ENCODE data around the gene CDH13.

The CDH13 gene

GRCh38 chr16:82626791-82627261 lies at the start of gene CDH13:
CDH13 (plus strand) TSS chr16:82626969.
- no peak for DNase-seq

- no peak for DNase-seq
These were observed 46.4 kb upstream of the CDH13 start for GRCh38 chr16:82580298-82580890.

DNA sequence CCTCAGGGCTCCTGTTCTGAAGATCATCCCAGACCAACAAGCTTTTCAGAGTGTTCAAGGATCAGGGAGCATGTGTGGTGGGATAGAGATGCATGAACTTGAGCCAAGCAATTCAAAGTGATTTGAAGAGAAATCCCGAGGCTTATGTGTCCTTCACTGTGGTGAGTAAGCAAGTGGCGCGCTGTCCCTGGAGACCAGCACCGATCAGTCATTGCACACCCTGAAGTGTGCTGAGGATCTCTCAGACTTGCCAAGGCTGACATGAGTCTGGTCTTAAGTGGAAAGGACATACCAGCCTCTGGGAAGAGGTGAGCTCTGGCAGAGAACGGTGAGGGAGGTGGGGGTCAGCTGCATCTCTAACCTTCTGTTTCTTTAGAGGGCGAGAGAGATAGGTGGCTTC lies 43.8 kb upstream of the CDH13 start:
- no peak for DNase-seq

DNA sequence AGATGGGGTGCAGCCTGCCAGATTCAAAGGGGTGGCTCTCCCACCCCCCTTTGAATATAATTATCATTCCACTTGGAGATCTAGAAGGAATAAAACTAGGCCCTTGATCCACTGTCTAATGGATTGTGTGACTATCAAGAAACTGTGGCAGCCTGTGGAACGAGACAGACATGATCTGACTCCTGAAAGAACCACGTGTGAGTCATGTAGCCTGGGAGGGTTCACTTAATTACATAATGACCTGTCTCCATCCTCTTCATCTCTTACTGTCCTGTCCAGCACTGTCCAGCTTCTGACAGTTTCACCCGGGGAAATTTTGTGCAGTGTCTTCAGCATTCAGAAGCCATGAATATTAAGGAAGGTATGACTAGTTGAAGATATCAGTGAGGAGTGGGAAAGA lies 43.3 kb upstream of the CDH13 start:
- no peak for DNase-seq

GRCh38 chr16:82584553-82585152 lies 42.1 kb upstream of the CDH13 start:
- no peak for DNase-seq

DNA sequence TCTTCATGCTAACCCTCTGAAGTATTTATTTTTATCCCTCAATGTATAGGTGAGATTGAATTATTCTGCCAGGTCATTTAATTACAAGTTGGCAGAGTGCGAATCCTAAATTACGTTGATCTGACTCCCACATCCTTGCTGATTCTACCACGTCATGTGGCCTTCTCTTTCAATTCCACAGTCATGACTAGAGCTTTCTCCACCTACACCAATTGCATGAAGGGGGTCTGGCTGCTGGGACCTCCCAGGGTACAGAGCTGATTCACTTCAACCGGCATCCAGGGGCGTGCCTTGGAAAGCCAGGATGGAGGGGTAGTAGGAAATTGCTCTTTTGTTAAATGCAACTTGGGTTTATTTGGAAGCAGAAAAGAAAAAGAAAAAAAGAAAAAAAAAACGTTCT lies 41.1 kb upstream of the CDH13 start:
- no peak for DNase-seq

DNA sequence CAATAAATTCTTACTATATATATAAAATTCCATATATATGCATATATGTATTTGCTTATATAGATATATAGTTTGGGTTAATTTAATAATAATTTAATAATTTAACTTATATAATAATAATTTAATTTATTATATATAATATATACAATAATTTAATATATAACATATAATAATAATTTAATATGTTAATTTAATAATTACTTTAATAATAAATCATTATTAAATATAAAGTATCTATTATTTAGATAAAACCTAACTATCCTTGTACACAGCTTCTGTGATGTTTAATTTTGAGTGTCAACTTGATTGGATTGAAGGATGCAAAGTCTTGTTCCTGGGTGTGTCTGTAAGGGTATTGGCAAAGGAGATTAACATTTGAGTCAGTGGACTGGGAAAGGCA lies 40.6 kb upstream of the CDH13 start:
- no peak for DNase-seq

GRCh38 chr16:82587289-82587688 lies 39.5 kb upstream of the CDH13 start:
- DNase-seq, result no peak

GRCh38 chr16:82589407-82589806 lies 37.4 kb upstream of the CDH13 start:
- DNase-seq, result no peak

GRCh38 chr16:82594114-82594513 lies 32.7 kb upstream of the CDH13 start:
- no peak for DNase-seq

DNA sequence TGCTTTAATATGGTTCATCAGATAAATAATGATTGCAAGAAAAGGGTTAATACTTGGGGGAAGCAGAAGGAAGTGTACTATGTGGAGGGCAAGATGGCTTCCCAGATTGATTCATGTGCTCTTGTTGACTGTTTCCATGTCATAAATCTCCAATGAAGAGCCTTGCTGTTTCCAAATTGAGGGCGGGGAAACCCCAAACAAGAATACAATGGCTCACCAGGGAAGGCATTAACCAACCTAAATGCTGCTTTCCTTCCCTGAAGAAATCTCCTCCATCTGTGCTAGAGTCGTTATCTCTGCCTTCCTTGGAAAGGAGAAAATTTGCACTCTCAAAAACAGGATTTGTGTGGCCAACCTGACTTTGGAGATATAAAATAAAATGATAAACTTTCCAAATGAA lies 28.0 kb upstream of the CDH13 start:
- no peak for DNase-seq

DNA sequence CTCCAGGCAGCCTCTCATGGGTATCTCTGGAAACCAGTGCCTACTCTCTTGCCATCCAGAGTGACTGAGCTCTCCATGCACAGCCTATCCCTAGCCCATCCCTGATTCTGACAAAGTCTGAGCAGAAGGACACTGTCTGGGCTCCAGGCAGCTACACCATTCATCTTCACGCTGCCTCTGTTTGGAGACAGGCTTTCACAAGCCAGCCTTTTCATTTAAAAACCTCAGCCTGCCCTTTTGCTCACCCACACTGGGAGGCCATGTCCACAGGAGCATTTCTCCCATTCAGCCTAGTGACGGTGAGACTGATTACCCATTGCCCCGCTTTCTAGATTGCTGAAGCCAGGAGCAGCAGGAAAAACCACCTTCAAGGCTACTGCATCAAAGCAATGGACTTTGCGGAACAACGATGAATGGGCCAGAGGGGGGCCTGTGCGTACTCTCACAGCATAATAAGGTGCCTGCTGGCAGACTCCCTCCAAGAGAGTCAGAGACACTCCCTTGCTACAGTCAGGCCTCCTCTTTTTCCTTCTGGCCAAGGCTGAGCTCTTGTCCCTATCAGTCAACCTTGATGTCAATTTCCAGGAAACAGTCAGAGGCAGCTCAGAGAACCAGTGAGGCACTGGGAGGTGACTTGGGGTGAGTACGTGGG lies 24.7 kb upstream of the CDH13 start:
- no peak for DNase-seq

DNA sequence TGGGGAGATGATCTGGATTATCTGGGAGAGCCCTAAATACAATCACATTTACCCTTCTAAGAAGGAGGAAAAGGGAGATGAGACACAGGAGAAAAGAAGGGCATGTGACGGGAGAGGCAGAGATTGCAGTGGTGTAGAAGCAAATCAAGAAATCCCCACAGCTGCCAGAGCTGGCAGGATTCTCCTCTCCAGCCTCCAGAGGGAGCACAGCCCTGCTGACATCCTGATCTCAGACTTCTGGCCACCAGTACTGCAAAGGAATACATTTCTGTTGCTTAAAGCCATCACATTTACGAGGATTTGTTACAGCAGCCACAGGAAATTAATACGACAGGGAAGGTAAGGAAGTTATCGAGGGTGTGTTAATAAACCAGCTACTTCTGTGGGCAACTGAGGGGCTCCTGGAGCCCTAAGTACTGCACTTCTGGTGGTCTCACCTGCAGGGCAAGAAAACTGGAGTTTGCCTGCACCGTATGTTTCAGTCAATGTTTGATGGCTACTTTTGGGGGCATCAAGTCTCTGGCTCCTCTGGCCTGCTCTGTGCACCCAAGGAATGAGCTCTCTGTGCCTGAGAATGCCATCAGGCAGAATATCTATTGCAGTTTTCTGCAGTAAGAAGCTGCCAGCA lies 22.9 kb upstream of the CDH13 start:
- DNase-seq, result no peak

GRCh38 chr16:82605076-82605475 lies 21.7 kb upstream of the CDH13 start:
- DNase-seq, result no peak

DNA sequence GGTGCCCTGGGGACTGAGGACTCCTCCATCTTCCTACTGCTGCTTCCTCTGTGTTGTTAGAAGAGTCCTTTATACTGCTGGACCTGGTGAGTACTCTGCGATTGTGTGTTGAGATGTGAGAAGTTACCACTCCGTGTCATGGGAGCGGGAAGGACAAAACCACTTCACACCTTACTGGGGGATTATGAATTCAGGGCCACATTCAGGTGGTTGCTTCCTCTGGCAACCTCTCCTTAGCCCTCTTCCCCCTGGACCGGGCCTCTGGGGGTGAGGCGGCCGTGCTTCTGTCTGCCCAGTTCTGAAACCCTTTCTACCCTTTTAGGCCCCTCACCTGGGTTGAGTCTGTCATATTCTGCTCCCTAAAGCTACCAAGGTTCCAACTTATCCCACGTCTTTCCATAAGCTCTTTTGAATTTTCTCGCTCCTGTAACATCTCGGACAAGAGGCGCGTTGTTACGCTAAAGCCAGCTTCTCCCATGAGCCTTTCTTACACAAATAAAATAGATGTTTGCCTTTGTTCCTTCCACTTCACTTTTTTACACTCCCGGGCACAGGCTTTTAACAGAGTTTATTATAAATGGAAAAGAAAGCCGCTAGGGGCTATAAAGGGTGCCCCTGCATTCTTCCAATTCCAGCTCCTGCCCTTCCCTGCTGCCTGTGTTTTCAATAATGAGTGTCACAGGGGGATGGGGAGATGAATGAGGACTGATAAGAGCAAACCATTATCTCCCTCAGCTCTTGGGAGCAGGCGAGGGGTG lies 20.7 kb upstream of the CDH13 start:
- no peak for DNase-seq

DNA sequence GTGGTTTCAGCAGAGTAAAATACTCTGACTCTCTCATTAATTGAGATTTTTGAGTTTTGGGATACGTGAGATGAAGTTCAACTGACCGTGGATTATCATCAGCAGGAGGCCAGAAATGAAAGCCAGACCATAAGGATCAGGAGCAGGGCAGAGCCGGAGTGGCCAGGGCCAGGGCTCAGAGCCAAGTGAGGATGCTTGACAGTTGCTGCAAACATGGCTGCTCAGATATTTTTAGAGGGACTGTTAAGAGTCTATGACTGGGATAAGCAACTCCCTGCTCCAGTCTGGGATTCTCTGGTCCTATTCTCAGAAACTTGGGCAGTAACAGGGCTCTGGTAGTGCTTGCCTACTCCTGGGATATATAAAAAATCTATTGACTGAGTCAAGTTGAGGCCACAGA lies 17.6 kb upstream of the CDH13 start:
- no peak for DNase-seq

DNA sequence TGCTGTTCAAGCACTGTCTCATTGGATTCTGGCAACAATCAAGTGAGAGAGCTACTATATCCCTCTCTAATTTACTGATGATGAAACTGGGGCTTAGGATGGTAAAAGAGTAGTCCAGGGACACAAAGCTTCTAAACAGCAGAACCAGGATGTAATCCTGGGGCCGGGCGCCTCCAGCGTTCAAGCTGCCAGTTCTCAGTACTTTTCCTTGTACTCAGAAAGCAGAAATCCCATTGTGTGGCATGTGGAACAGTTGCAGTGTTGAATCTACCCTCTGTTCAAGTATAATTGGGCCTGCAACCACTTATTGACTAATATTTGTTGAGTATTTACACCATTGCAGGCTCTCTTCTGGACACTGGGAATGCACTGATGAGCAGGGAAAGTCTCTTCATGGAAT lies 14.5 kb upstream of the CDH13 start:
- no peak for DNase-seq

- no peak for DNase-seq
These were observed 10.4 kb upstream of the CDH13 start for GRCh38 chr16:82616356-82616755.

- no peak for DNase-seq
These were observed 5.0 kb upstream of the CDH13 start for GRCh38 chr16:82621781-82622180.

GRCh38 chr16:82623241-82623640 lies 3.5 kb upstream of the CDH13 start:
- DNase-seq, result no peak

GRCh38 chr16:82625066-82625968 lies 1.5 kb upstream of the CDH13 start:
- DNase-seq, result no peak

DNA sequence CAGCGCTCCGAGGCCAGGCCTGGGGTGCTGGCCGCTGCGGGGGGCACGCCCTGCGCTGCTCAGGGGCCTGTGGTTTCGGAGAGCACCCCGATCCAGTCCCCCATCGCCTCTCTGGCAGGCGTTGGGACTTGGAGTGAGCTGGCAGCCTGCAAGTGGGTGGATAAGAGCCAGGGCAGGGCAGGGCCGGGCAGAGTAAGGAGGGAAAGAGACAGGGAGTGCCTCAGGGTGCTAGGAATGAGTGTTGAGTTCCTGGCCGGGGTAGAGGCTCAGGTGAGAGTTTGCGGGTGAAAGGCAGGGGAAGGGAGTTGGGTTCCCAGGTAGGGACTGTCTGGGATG lies 1.3 kb downstream of the CDH13 start:
- DNase-seq, result no peak
